Vagina (tissue), 2 donors: ENCODE results near the gene CHAD. TPM values are rescaled to one million over a fixed set of nuclear protein-coding genes. Genes with fewer than 3 reads are reported as not detected.

ENCODE experiments used
- DNase-seq, 2 donors: peaks; one replicate each; pipeline ENCODE4 v3.0.0-alpha.2; 2017; ENCODE audit errors: extremely low spot score in 2 of 2
- H3K27ac ChIP-seq: fragments of 200-600 bp; sonication (generic); one replicate; pipeline ENCODE4 v1.5.1; 2019
- H3K27me3 ChIP-seq: fragments of 200-600 bp; sonication (generic); one replicate; pipeline ENCODE4 v1.5.1; 2019
- H3K36me3 ChIP-seq, 2 donors: fragments of 200-600 bp; sonication (generic); one replicate each; pipeline ENCODE4 v1.5.1; 2017 to 2019
- H3K4me1 ChIP-seq: fragments of 200-600 bp; sonication (generic); one replicate; pipeline ENCODE4 v1.5.1; 2019
- H3K4me3 ChIP-seq, 2 donors: fragments of 200-600 bp; sonication (generic); 1 replicate in 1 of 2; 2 replicates in 1 of 2; pipeline ENCODE4 v1.5.1; 2016 to 2019
- H3K9me3 ChIP-seq: fragments of 200-600 bp; sonication (generic); one replicate; pipeline ENCODE4 v1.5.1; 2019
- CTCF ChIP-seq, 3 experiments: fragments of 450-650 bp in 2 of 3; fragments of 200-600 bp in 1 of 3; sonication (generic) in 1 of 3; IDR thresholded peaks; one replicate each; pipeline ENCODE4 v1.5.1; 2017 to 2019; ENCODE audit warnings: antibody characterized with exemption in 3 of 3, mild to moderate bottlenecking in 2 of 3, moderate library complexity in 2 of 3
- POLR2A ChIP-seq, 2 donors: fragments of 450-650 bp; IDR thresholded peaks; one replicate each; pipeline ENCODE4 v1.6.1; 2017; ENCODE audit warnings: antibody characterized with exemption in 2 of 2, mild to moderate bottlenecking in 2 of 2, moderate library complexity in 2 of 2
- POLR2AphosphoS5 ChIP-seq, 2 donors: sonication (generic); formaldehyde crosslinking; IDR thresholded peaks; one replicate each; pipeline ENCODE4 v1.9.0; 2017; ENCODE audit warnings: antibody characterized with exemption in 2 of 2, mild to moderate bottlenecking in 2 of 2, low read depth in 1 of 2; ENCODE audit not compliant: insufficient read depth in 1 of 2
- intact Hi-C: fragments of 100-400 bp; cut with DNase I; formaldehyde crosslinking; loops from one replicate; pipeline ENCODE4 v1.15.1; 2023
- total RNA-seq: library from RNA; depleted of rRNA; stranded (reverse); fragments of >200 nt; gene quantifications from one replicate; pipeline ENCODE4 v1.2.3, GENCODE V29; 2016

CHAD gene
- total RNA-seq, 1 donor from 2014 or later, result not detected

GRCh38 chr17:50507871-50508572, 39.3 kb upstream of the CHAD start, which contains the start of gene MYCBPAP:
MYCBPAP (plus strand) TSS chr17:50508439; CDS start chr17:50508675, 236 bp downstream.
- DNase-seq, result no peak
- intact Hi-C loops, result no loop called here
- H3K36me3 ChIP-seq, result no peaks in the 10 kb centered on the region

GRCh38 chr17:50506298-50506697, 37.6 kb upstream of the CHAD start:
- Histone ChIP-seq H3K4me3 (no peak overlapping the region), H3K4me1 (peaks cover 20% of the 10 kb centered on the region), H3K27me3 (no peaks in the 10 kb centered on the region), H3K36me3 (no peaks in the 10 kb centered on the region), H3K9me3 (no peaks in the 10 kb centered on the region), H3K27ac (no peak overlapping the region)
- DNase-seq, result no peak
- TF ChIP-seq CTCF (IDR thresholded peaks at IDR 0.05), result no peak
- TF ChIP-seq POLR2AphosphoS5 (IDR thresholded peaks at IDR 0.05; ENCODE audit: insufficient read depth in 1 of 2, low read depth in 1 of 2), result no peak
- TF ChIP-seq POLR2A (IDR thresholded peaks at IDR 0.05), result no peak
- intact Hi-C loops, result no loop called here

More at GRCh38 chr17:50507871-50508572, 39.3 kb upstream of the CHAD start, which contains the start of gene MYCBPAP:
- Histone ChIP-seq H3K9me3 (no peaks in the 10 kb centered on the region), H3K4me1 (peaks cover 20% of the 10 kb centered on the region), H3K27ac (peak within 1 kb of the TSS; percentile 96), H3K4me3 (peak within 1 kb of the TSS; percentile 64 to 82), H3K27me3 (no peaks in the 10 kb centered on the region)
- TF ChIP-seq POLR2AphosphoS5 (IDR thresholded peaks at IDR 0.05; ENCODE audit: insufficient read depth in 1 of 2, low read depth in 1 of 2) (peak in 1 of 2 donors; percentile 24), POLR2A (IDR thresholded peaks at IDR 0.05) (no peak), CTCF (IDR thresholded peaks at IDR 0.05) (peak in 1 of 3 experiments; percentile 29)

- TF ChIP-seq CTCF (IDR thresholded peaks at IDR 0.05) (no peak), POLR2A (IDR thresholded peaks at IDR 0.05) (no peak), POLR2AphosphoS5 (IDR thresholded peaks at IDR 0.05; ENCODE audit: insufficient read depth in 1 of 2, low read depth in 1 of 2) (no peak)
- Histone ChIP-seq H3K9me3 (no peaks in the 10 kb centered on the region), H3K27ac (no peak overlapping the region), H3K27me3 (no peaks in the 10 kb centered on the region), H3K4me3 (no peak overlapping the region), H3K4me1 (peaks cover 20% of the 10 kb centered on the region), H3K36me3 (no peaks in the 10 kb centered on the region)
- no peak for DNase-seq
- intact Hi-C loops, result no loop called here
Measured at GRCh38 chr17:50505591-50506130, 37.0 kb upstream of the CHAD start.

GRCh38 chr17:50502301-50502990, 33.8 kb upstream of the CHAD start:
- H3K27me3 ChIP-seq, result no peaks in the 10 kb centered on the region
- H3K27ac ChIP-seq, result no peak overlapping the region
- no peak for DNase-seq
- no peaks in the 10 kb centered on the region for H3K4me1 ChIP-seq
- intact Hi-C loops, result no loop called here
- no peaks in the 10 kb centered on the region for H3K36me3 ChIP-seq
- TF ChIP-seq CTCF (IDR thresholded peaks at IDR 0.05), result no peak
- no peak for TF ChIP-seq POLR2A (IDR thresholded peaks at IDR 0.05)
- no peak for TF ChIP-seq POLR2AphosphoS5 (IDR thresholded peaks at IDR 0.05; ENCODE audit: insufficient read depth in 1 of 2, low read depth in 1 of 2)
- no peak overlapping the region for H3K4me3 ChIP-seq
- no peaks in the 10 kb centered on the region for H3K9me3 ChIP-seq
